HG03175 (cell line): ENCODE results near the gene UFD1.

Experiments used
- ATAC-seq: cut with Tn5 transposase; IDR thresholded peaks from one replicate; pipeline ENCODE4 v1.9.1; 2021; ENCODE audit warnings: mild to moderate bottlenecking, moderate library complexity; ENCODE audit not compliant: unreplicated experiment

UFD1 gene

GRCh38 chr22:19431649-19432132 lies 47.3 kb downstream of the UFD1 start, which contains the start of gene HIRA:
Gene HIRA (minus strand): TSS chr22:19431733. CDS start chr22:19431476, 257 bp downstream.
- peak; percentile 48 for ATAC-seq

- no peak for ATAC-seq
These were observed 48.0 kb downstream of the UFD1 start for GRCh38 chr22:19430890-19431541.

GRCh38 chr22:19429950-19430889 lies 48.8 kb downstream of the UFD1 start:
- ATAC-seq, result no peak

- no peak for ATAC-seq
These were observed 54.9 kb downstream of the UFD1 start for GRCh38 chr22:19424186-19424500.

GRCh38 chr22:19422440-19423301 lies 56.3 kb downstream of the UFD1 start:
- no peak for ATAC-seq

GRCh38 chr22:19420321-19420720 lies 58.7 kb downstream of the UFD1 start:
- no peak for ATAC-seq

GRCh38 chr22:19419464-19420178 lies 59.4 kb downstream of the UFD1 start:
- peak; percentile 46 for ATAC-seq

- no peak for ATAC-seq
These were observed 59.9 kb downstream of the UFD1 start for GRCh38 chr22:19419086-19419463.

GRCh38 chr22:19412923-19413322 lies 66.1 kb downstream of the UFD1 start:
- no peak for ATAC-seq

- ATAC-seq, result no peak
These were observed 66.5 kb downstream of the UFD1 start for GRCh38 chr22:19412478-19412877.

GRCh38 chr22:19411690-19412045 lies 67.3 kb downstream of the UFD1 start:
- no peak for ATAC-seq

GRCh38 chr22:19410941-19411689 lies 67.9 kb downstream of the UFD1 start:
- ATAC-seq, result no peak

GRCh38 chr22:19407649-19408606 lies 71.1 kb downstream of the UFD1 start:
- ATAC-seq, result no peak

- ATAC-seq, result no peak
These were observed 72.1 kb downstream of the UFD1 start for GRCh38 chr22:19406846-19407245.

GRCh38 chr22:19406281-19406811 lies 72.6 kb downstream of the UFD1 start:
- ATAC-seq, result no peak

GRCh38 chr22:19405652-19406051 lies 73.3 kb downstream of the UFD1 start:
- ATAC-seq, result no peak

GRCh38 chr22:19405133-19405532 lies 73.9 kb downstream of the UFD1 start:
- ATAC-seq, result no peak

- no peak for ATAC-seq
These were observed 74.3 kb downstream of the UFD1 start for GRCh38 chr22:19404676-19405075.
